GM12891 (cell line): Measurements from ENCODE around the gene DCAF7.

ENCODE experiments used
- PAX5 ChIP-seq: IDR thresholded peaks from 2 replicates; pipeline ENCODE4 v1.6.1; 2011; ENCODE audit warnings: low read length, moderate library complexity, mild to moderate bottlenecking; ENCODE audit not compliant: insufficient read depth, severe bottlenecking
- POLR2A ChIP-seq: IDR thresholded peaks from 2 replicates; pipeline ENCODE4 v1.6.1; 2011; ENCODE audit warnings: low read depth, low read length, control low read depth
- POLR2AphosphoS5 ChIP-seq: IDR thresholded peaks from 2 replicates; pipeline ENCODE4 v1.6.1; 2011; ENCODE audit warnings: low read depth, low read length, control low read depth
- POU2F2 ChIP-seq: IDR thresholded peaks from 2 replicates; pipeline ENCODE4 v1.6.1; 2011; ENCODE audit warnings: low read depth, mild to moderate bottlenecking, control low read depth, low read length, moderate library complexity
- SPI1 ChIP-seq: IDR thresholded peaks from 2 replicates; pipeline ENCODE4 v1.6.1; 2011; ENCODE audit warnings: low read depth, low read length, control low read depth
- TAF1 ChIP-seq: IDR thresholded peaks from 2 replicates; pipeline ENCODE4 v1.6.1; 2011; ENCODE audit warnings: low read depth, low read length, control low read depth

- TF ChIP-seq POLR2A (no peak), TAF1 (no peak), POLR2AphosphoS5 (no peak), SPI1 (no peak), POU2F2 (no peak), PAX5 (no peak)
Measured at GRCh38 chr17:63631062-63631461, 80.8 kb downstream of the DCAF7 start.
